ENCODE results near the gene SDK1. TPM values are rescaled to one million over a fixed set of nuclear protein-coding genes. Genes with fewer than 3 reads are reported as not detected.
"Not testable (repeated sequence)": the region's sequence is repeated elsewhere in the genome, so short reads cannot be mapped to it uniquely, and the experiment has no call there.

The SDK1 gene
- total RNA-seq, 1 donor from 2014 or later: 0.16 TPM

DNA sequence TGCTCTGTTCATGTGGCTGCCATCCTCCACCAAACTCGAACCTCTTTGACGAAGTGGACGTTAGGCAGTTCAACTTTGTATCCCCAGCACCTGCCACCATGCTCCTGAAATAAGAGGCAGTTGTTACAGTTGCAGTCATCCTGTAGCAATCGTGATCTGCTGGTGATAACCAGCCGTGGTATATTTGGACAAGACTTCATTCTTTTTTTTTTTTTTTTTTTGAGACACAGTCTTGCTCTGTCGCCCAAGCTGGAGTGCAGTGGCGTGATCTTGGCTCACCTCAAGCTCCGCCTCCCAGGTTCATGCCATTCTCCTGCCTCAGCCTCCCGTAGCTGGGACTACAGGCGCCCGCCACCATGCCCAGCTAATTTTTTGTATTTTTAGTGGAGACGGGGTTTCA lies 640.7 kb downstream of the SDK1 start:
- H3K36me3 Mint-ChIP-seq (ENCODE audit: low read depth); H3K9me3 Mint-ChIP-seq; H3K27ac Mint-ChIP-seq; DNase-seq; intact Hi-C loops (cut with micrococcal nuclease); H3K27me3 Mint-ChIP-seq; H3K4me3 Mint-ChIP-seq; H3K4me1 Mint-ChIP-seq: not testable (repeated sequence)

DNA sequence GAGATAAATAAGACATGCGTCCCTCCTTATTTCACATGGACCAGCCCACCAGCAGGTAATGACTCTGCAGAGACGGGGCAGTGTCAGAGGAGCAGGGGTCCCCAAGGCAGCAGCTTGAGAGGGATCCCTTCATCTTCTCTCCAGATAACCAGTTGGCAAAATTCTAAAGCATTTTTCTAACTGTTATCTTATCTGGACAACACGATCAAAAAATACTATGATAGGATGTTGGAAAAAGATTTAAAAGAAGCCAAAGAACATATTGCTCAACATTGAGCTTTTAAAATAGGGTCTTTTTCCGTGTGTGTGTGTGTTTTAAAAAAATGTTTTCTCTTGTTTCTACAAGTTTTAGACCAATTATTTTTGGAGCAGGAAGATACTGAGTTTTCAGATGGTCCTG lies 641.2 kb downstream of the SDK1 start:
- Mint-ChIP-seq H3K27ac (no peak overlapping the region), H3K9me3 (no peaks in the 10 kb centered on the region), H3K27me3 (no peaks in the 10 kb centered on the region), H3K36me3 (ENCODE audit: low read depth) (no peaks in the 10 kb centered on the region), H3K4me1 (no peaks in the 10 kb centered on the region), H3K4me3 (no peak overlapping the region)
- DNase-seq: no peak
- intact Hi-C loops (cut with micrococcal nuclease): no loop called here

GRCh38 chr7:3942816-3943745 lies 642.0 kb downstream of the SDK1 start:
- Mint-ChIP-seq H3K36me3 (ENCODE audit: low read depth) (no peaks in the 10 kb centered on the region), H3K9me3 (no peaks in the 10 kb centered on the region), H3K4me1 (no peaks in the 10 kb centered on the region), H3K4me3 (no peak overlapping the region), H3K27ac (no peak overlapping the region), H3K27me3 (no peaks in the 10 kb centered on the region)
- intact Hi-C loops (cut with micrococcal nuclease): no loop called here
- no peak for DNase-seq

- Mint-ChIP-seq H3K27me3 (no peaks in the 10 kb centered on the region), H3K9me3 (no peaks in the 10 kb centered on the region), H3K4me1 (no peaks in the 10 kb centered on the region), H3K27ac (no peak overlapping the region), H3K4me3 (no peak overlapping the region), H3K36me3 (ENCODE audit: low read depth) (no peaks in the 10 kb centered on the region)
- DNase-seq: no peak
- intact Hi-C loops (cut with micrococcal nuclease): no loop called here
Observed at GRCh38 chr7:3943779-3944520, 642.9 kb downstream of the SDK1 start.

DNA sequence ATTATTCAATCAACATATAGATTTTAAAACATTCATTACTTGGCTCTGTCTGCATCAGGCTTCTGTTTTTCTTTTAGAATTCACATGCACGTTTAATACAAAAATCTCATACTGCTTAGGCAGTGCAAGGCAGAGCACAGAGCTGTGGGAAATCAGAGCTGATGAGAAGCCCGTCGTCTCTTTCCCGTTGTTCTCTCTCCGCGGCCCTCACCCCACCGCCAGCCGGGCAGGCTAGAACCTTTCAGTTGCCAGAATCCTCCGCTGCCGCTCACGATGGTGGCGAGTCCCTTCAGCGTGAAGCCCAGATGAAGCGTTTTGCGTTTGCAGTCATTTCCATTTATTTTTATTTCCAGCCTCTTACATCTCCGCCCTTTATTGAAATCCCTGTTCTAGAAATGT lies 648.2 kb downstream of the SDK1 start:
- H3K4me1 Mint-ChIP-seq: no peaks in the 10 kb centered on the region
- no peaks in the 10 kb centered on the region for H3K36me3 Mint-ChIP-seq (ENCODE audit: low read depth)
- no peaks in the 10 kb centered on the region for H3K27me3 Mint-ChIP-seq
- intact Hi-C loops (cut with micrococcal nuclease): no loop called here
- DNase-seq: no peak
- H3K9me3 Mint-ChIP-seq: no peaks in the 10 kb centered on the region
- no peak overlapping the region for H3K27ac Mint-ChIP-seq
- no peak overlapping the region for H3K4me3 Mint-ChIP-seq

DNA sequence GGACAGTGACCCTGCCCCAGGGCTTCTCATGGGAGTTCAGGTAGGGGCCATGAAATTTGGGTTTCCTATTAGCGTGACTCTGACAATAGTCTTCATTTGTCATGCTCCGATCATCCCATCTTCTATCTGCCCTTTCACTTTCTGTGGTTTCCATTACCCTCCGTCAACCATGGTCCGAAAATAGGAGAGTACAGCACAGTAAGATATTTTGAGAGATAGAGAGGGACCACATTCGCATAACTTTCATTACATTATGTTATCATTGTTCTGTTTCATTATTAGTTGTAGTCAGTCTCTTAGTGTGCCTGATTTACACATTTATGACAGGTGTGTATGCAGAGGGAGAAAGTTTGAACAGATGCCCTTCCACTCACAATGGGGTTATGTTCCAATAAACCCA lies 649.2 kb downstream of the SDK1 start:
- no peaks in the 10 kb centered on the region for H3K27me3 Mint-ChIP-seq

GRCh38 chr7:3951316-3952055 lies 650.4 kb downstream of the SDK1 start:
- DNase-seq: no peak
- Mint-ChIP-seq H3K27me3 (no peaks in the 10 kb centered on the region), H3K4me1 (peaks cover 2% of the 10 kb centered on the region), H3K9me3 (no peaks in the 10 kb centered on the region), H3K4me3 (no peak overlapping the region), H3K27ac (no peak overlapping the region), H3K36me3 (ENCODE audit: low read depth) (no peaks in the 10 kb centered on the region)
- intact Hi-C loops (cut with micrococcal nuclease): no loop called here

More for the DNA sequence above, 649.2 kb downstream of the SDK1 start:
- Mint-ChIP-seq H3K9me3 (no peaks in the 10 kb centered on the region), H3K4me3 (no peak overlapping the region), H3K27ac (no peak overlapping the region), H3K36me3 (ENCODE audit: low read depth) (no peaks in the 10 kb centered on the region), H3K4me1 (no peaks in the 10 kb centered on the region)
- no peak for DNase-seq
- intact Hi-C loops (cut with micrococcal nuclease): no loop called here

- peaks cover 2% of the 10 kb centered on the region for H3K4me1 Mint-ChIP-seq
Observed at GRCh38 chr7:3953133-3953532, 652.1 kb downstream of the SDK1 start.

DNA sequence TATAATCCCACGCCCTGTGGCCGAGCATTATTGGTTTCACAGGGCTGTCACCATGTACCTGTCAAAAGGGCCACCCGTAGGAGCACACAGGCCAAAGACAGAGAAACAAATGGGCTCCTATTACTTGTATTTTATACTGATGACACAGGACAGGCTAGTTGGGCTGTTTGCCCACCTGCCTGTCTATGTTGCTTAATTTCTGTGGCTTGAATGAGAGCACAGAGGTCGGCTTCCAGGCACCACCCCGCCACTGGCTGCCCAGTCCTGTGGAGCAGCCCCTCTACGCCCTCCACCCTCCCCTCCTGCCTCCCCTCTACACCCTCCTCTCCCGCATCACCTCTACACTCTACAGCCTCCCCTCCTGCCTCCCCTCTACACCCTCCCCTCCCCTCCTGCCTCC lies 652.9 kb downstream of the SDK1 start:
- no peak for DNase-seq
- no peaks in the 10 kb centered on the region for H3K9me3 Mint-ChIP-seq
- intact Hi-C loops (cut with micrococcal nuclease): no loop called here
- H3K27me3 Mint-ChIP-seq: no peaks in the 10 kb centered on the region
- no peaks in the 10 kb centered on the region for H3K36me3 Mint-ChIP-seq (ENCODE audit: low read depth)
- H3K27ac Mint-ChIP-seq: no peak overlapping the region
- no peak overlapping the region for H3K4me3 Mint-ChIP-seq
- H3K4me1 Mint-ChIP-seq: peaks cover 2% of the 10 kb centered on the region

More at GRCh38 chr7:3953133-3953532, 652.1 kb downstream of the SDK1 start:
- intact Hi-C loops (cut with micrococcal nuclease): no loop called here
- Mint-ChIP-seq H3K27ac (no peak overlapping the region), H3K27me3 (no peaks in the 10 kb centered on the region), H3K9me3 (no peaks in the 10 kb centered on the region), H3K4me3 (no peak overlapping the region), H3K36me3 (ENCODE audit: low read depth) (no peaks in the 10 kb centered on the region)
- DNase-seq: no peak

- no peaks in the 10 kb centered on the region for H3K36me3 Mint-ChIP-seq (ENCODE audit: low read depth)
- intact Hi-C loops (cut with micrococcal nuclease): no loop called here
- peaks cover 2% of the 10 kb centered on the region for H3K4me1 Mint-ChIP-seq
- no peak for DNase-seq
- no peak overlapping the region for H3K27ac Mint-ChIP-seq
- H3K4me3 Mint-ChIP-seq: no peak overlapping the region
- H3K9me3 Mint-ChIP-seq: no peaks in the 10 kb centered on the region
- H3K27me3 Mint-ChIP-seq: no peaks in the 10 kb centered on the region
Observed at GRCh38 chr7:3955026-3955425, 654.0 kb downstream of the SDK1 start.

- intact Hi-C loops (cut with micrococcal nuclease): no loop called here
- no peak overlapping the region for H3K27ac Mint-ChIP-seq
- no peaks in the 10 kb centered on the region for H3K27me3 Mint-ChIP-seq
- H3K36me3 Mint-ChIP-seq (ENCODE audit: low read depth): no peaks in the 10 kb centered on the region
- DNase-seq: no peak
- H3K4me3 Mint-ChIP-seq: no peak overlapping the region
- H3K4me1 Mint-ChIP-seq: peaks cover 2% of the 10 kb centered on the region
- H3K9me3 Mint-ChIP-seq: no peaks in the 10 kb centered on the region
Observed at GRCh38 chr7:3955751-3956696, 655.0 kb downstream of the SDK1 start.

DNA sequence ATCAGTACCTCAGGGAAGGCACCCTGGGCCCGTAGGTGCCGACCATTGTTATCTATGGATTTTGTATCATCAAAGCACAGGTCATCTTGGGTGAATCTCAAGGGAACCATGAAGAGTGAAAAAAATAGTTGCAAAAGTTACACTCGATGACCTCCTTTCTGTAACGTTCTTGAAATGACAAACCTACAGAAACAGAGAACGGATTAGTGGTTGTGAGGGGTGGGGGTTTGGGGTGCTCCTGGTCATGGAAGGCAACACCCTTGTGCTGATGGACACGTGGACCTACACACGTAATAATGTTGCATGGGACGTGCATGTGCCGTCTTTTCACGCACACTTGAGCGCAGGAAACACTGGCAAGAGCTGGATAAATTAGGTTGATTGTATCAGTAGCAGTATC lies 655.9 kb downstream of the SDK1 start:
- intact Hi-C loops (cut with micrococcal nuclease): no loop called here
- Mint-ChIP-seq H3K27ac (no peak overlapping the region), H3K4me1 (peaks cover 2% of the 10 kb centered on the region), H3K9me3 (no peaks in the 10 kb centered on the region), H3K27me3 (no peaks in the 10 kb centered on the region), H3K4me3 (no peak overlapping the region), H3K36me3 (ENCODE audit: low read depth) (no peaks in the 10 kb centered on the region)
- no peak for DNase-seq

DNA sequence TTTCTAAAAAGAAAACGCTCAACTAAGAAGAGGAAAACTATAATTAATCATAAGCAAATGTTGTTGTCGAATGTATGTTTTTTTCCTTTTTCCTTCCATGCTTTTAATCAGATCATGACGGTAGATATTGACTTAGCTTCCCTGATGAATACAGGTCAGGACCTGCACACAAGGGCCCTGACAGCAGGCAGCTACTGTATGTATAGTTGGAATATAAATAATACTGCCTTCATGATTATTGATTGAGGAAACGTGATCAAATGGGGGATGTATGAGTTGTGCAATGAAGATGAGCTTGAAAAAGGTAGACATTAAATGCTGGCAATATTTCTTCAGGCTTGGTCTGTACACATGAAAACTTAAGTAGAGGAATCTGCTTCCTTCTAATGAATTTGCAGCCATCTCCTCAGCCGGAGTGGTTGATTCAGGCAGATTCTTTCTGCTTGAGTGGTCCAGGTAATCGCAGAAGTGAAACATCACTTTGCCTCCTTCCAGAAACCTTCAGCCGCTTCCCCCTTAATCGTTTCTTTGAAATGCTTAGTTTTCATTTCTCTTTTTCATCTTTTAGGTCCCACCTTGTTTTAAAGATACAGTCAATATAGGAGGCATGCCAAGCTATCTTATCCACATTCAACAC lies 656.5 kb downstream of the SDK1 start:
- intact Hi-C loops (cut with micrococcal nuclease): no loop called here

More for the DNA sequence above, 656.5 kb downstream of the SDK1 start:
- H3K4me1 Mint-ChIP-seq: peaks cover 2% of the 10 kb centered on the region
- no peak for DNase-seq
- H3K27me3 Mint-ChIP-seq: no peaks in the 10 kb centered on the region
- no peak overlapping the region for H3K4me3 Mint-ChIP-seq
- H3K9me3 Mint-ChIP-seq: no peaks in the 10 kb centered on the region
- no peak overlapping the region for H3K27ac Mint-ChIP-seq
- H3K36me3 Mint-ChIP-seq (ENCODE audit: low read depth): no peaks in the 10 kb centered on the region

All from activated CD4-positive, alpha-beta T cell treated with anti-CD3 and anti-CD28 coated beads, Interleukin-2, amount 10 ng/mL, durations not matched to agents 24 days and 14 days (primary cell).